Nephron (organoid): ENCODE data around the gene SIGLEC12.

ENCODE experiments used
- H3K27ac Mint-ChIP-seq, 3 experiments: 2 replicates each; pipeline ENCODE4 v1.8.0; 2020; ENCODE audit warnings: mixed read lengths in 3 of 3, mild to moderate bottlenecking in 2 of 3, moderate library complexity in 1 of 3
- H3K27me3 Mint-ChIP-seq: 2 replicates; pipeline ENCODE4 v1.8.0; 2021; ENCODE audit warnings: low read depth, mild to moderate bottlenecking, moderate library complexity, mixed read lengths
- H3K36me3 Mint-ChIP-seq: 2 replicates; pipeline ENCODE4 v1.8.0; 2020; ENCODE audit warnings: low read depth, mixed read lengths
- H3K4me1 Mint-ChIP-seq: 2 replicates; pipeline ENCODE4 v1.8.0; 2020; ENCODE audit warnings: mixed read lengths
- H3K4me3 Mint-ChIP-seq, 3 experiments: 2 replicates each; pipeline ENCODE4 v1.8.0; 2020; ENCODE audit warnings: mild to moderate bottlenecking in 3 of 3, mixed read lengths in 3 of 3, moderate library complexity in 2 of 3
- H3K9me3 Mint-ChIP-seq: 2 replicates; pipeline ENCODE4 v1.8.0; 2020; ENCODE audit warnings: mixed read lengths
- TF ChIP-seq, protein P1 (sequence below), 3 experiments: fragments of 200-600 bp; sonication (generic); IDR thresholded peaks; one replicate each; pipeline ENCODE4 v1.5.0; 2021; ENCODE audit warnings: antibody characterized with exemption in 3 of 3; ENCODE audit not compliant: unreplicated experiment in 3 of 3

Gene SIGLEC12

GRCh38 chr19:51476164-51476563 is 25.4 kb downstream of the SIGLEC12 start:
- H3K27ac Mint-ChIP-seq, result no peak overlapping the region
- peaks cover 5% of the 10 kb centered on the region for H3K27me3 Mint-ChIP-seq
- H3K4me3 Mint-ChIP-seq, result no peak overlapping the region
- no peaks in the 10 kb centered on the region for H3K4me1 Mint-ChIP-seq
- TF ChIP-seq, protein P1, sequence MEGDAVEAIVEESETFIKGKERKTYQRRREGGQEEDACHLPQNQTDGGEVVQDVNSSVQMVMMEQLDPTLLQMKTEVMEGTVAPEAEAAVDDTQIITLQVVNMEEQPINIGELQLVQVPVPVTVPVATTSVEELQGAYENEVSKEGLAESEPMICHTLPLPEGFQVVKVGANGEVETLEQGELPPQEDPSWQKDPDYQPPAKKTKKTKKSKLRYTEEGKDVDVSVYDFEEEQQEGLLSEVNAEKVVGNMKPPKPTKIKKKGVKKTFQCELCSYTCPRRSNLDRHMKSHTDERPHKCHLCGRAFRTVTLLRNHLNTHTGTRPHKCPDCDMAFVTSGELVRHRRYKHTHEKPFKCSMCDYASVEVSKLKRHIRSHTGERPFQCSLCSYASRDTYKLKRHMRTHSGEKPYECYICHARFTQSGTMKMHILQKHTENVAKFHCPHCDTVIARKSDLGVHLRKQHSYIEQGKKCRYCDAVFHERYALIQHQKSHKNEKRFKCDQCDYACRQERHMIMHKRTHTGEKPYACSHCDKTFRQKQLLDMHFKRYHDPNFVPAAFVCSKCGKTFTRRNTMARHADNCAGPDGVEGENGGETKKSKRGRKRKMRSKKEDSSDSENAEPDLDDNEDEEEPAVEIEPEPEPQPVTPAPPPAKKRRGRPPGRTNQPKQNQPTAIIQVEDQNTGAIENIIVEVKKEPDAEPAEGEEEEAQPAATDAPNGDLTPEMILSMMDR (IDR thresholded peaks at IDR 0.05; ENCODE audit: unreplicated experiment in 3 of 3), result no peak
- peaks cover 11% of the 10 kb centered on the region for H3K9me3 Mint-ChIP-seq
- H3K36me3 Mint-ChIP-seq, result no peaks in the 10 kb centered on the region

GRCh38 chr19:51473009-51473707 is 28.4 kb downstream of the SIGLEC12 start:
- Mint-ChIP-seq H3K4me1 (no peaks in the 10 kb centered on the region), H3K27ac (no peak overlapping the region), H3K36me3 (no peaks in the 10 kb centered on the region), H3K4me3 (no peak overlapping the region), H3K27me3 (peaks cover 10% of the 10 kb centered on the region), H3K9me3 (peaks cover 3% of the 10 kb centered on the region)
- TF ChIP-seq, protein P1 (IDR thresholded peaks at IDR 0.05; ENCODE audit: unreplicated experiment in 3 of 3), result peak; percentile 70 to 71 (median 71)

DNA sequence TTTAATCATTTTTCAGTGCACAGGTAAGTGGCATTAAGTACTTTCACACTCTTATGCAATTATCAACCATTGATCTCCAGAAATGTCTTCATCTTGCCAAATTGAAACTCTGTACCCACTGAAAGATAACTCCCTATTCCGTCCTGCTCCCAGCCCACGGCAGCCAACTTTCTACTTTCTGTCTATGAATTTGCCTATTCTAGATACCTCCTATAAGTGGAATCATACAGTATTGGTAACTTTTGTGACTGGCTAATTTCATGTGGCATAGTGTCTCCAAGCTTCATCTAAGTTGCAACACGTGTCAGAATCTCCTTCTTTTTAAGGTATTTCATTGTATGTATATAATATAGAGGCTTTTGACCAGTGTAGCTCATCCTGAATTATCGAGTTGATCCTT is 29.0 kb downstream of the SIGLEC12 start:
- Mint-ChIP-seq H3K9me3 (peaks cover 2% of the 10 kb centered on the region), H3K36me3 (no peaks in the 10 kb centered on the region), H3K27ac (no peak overlapping the region), H3K4me1 (no peaks in the 10 kb centered on the region), H3K27me3 (peaks cover 10% of the 10 kb centered on the region), H3K4me3 (no peak overlapping the region)
- TF ChIP-seq, protein P1 (IDR thresholded peaks at IDR 0.05; ENCODE audit: unreplicated experiment in 3 of 3), result no peak

- Mint-ChIP-seq H3K4me3 (no peak overlapping the region), H3K36me3 (no peaks in the 10 kb centered on the region), H3K27me3 (peaks cover 10% of the 10 kb centered on the region), H3K27ac (no peak overlapping the region), H3K9me3 (no peaks in the 10 kb centered on the region), H3K4me1 (no peaks in the 10 kb centered on the region)
- TF ChIP-seq, protein P1 (IDR thresholded peaks at IDR 0.05; ENCODE audit: unreplicated experiment in 3 of 3), result no peak
Observed at GRCh38 chr19:51471527-51471926, 30.1 kb downstream of the SIGLEC12 start.

DNA sequence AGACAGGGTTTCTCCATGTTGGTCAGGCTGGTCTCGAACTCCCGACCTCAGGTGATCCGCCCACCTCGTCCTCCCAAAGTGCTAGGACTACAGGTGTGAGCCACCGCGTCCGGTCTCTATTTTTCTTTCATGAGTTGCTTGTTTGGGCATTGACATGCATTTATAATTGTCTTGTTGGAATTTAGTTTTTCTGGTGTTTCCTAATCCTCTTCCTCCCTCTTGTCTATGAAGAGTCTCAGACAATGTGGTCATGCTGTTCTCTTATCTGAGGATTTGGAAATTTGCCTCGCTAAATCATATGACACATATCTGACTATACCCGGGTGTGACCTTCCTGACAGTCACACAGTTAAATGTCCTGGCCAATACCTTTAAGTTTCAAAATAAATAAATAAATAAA is 30.6 kb downstream of the SIGLEC12 start:
- Mint-ChIP-seq H3K27me3 (peaks cover 11% of the 10 kb centered on the region), H3K4me1 (no peaks in the 10 kb centered on the region), H3K36me3 (no peaks in the 10 kb centered on the region), H3K9me3 (no peaks in the 10 kb centered on the region), H3K4me3 (no peak overlapping the region), H3K27ac (no peak overlapping the region)
- TF ChIP-seq, protein P1 (IDR thresholded peaks at IDR 0.05; ENCODE audit: unreplicated experiment in 3 of 3), result no peak

DNA sequence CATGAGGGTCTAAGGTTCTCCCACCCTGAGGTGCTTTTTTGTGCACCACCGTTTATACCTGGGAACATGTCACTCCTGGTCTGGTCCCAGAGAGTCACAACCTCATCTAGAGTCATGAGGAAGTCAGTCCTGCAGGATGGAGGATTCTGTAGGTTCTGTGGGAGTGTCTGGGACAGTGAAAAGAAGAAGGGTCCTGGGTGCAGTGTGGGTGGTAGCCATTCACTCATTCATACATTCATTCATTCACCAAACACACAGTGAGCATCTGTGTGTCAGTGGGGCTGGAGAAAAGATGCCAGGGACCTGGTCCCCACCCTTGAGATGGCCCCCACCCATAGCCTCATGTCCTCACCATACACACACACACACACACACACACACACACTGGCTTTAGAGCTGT is 32.0 kb downstream of the SIGLEC12 start:
- Mint-ChIP-seq H3K27me3 (peaks cover 20% of the 10 kb centered on the region), H3K27ac (no peak overlapping the region), H3K36me3 (no peaks in the 10 kb centered on the region), H3K4me1 (no peaks in the 10 kb centered on the region), H3K9me3 (peaks cover 3% of the 10 kb centered on the region), H3K4me3 (no peak overlapping the region)
- TF ChIP-seq, protein P1 (IDR thresholded peaks at IDR 0.05; ENCODE audit: unreplicated experiment in 3 of 3), result no peak
